Measurements from ENCODE around the gene DNAI2.

Gene DNAI2

DNA sequence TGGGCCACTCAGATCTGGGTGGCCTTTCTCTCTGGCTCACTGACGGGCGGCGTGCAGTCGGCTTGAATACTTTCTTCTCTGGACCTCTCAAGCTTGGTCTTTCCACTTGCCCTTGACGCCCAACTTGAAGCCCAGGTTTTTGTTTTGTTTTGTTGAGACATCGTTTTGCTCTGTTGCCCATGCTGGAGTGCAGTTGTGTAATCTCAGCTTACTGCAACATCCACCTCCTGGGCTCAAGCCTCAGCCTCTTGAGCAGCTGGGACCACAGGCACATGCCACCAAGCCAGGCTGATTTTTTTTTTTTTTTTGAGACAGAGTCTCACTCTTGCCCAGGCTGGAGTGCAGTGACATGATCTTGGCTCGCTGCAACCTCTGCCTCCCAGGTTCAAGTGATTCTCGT is 29.3 kb downstream of the DNAI2 start:
- H3K4me3 ChIP-seq (ENCODE audit: low read depth, low read length): no peak overlapping the region

- H3K4me3 ChIP-seq (ENCODE audit: low read depth, low read length): no peak overlapping the region
Observed at GRCh38 chr17:74304184-74304583, 30.1 kb downstream of the DNAI2 start.

DNA sequence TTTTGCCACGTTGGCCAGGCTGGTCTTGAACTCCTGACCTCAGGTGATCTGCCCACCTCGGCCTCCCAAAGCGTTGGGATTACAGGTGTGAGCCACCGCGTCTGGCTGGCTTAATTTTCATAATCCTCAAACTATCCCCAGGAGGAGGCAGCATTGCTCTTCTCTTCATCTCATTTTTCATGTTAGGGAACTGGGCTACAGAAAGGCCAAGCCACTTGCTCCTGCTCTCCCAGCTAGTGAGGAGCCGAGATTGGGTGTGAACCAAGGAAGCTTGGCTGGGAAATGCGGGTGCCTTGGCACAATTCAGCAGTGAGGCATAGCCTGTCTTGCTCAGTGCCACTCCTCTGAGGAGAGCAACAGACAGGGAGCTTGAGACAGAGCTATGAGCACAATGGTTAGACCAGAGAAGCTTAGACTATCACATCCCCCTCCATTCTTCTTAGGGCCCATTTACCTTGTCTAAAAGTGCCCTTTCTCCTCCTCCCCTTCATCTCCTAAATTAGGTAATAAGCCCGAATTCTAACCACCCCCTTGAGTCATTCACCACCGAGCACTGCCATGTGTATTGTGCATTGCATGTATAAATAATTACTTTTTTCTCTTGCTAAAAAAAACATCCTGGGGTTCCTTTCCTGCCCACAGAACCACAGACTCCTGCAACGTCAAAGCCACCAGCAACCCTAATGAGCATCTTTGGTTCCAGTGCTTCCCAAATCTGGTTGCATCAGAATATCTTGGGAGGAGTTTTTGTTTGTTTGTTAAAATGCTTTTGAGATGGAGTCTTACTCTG is 32.0 kb downstream of the DNAI2 start:
- no peak overlapping the region for H3K4me3 ChIP-seq (ENCODE audit: low read depth, low read length)

DNA sequence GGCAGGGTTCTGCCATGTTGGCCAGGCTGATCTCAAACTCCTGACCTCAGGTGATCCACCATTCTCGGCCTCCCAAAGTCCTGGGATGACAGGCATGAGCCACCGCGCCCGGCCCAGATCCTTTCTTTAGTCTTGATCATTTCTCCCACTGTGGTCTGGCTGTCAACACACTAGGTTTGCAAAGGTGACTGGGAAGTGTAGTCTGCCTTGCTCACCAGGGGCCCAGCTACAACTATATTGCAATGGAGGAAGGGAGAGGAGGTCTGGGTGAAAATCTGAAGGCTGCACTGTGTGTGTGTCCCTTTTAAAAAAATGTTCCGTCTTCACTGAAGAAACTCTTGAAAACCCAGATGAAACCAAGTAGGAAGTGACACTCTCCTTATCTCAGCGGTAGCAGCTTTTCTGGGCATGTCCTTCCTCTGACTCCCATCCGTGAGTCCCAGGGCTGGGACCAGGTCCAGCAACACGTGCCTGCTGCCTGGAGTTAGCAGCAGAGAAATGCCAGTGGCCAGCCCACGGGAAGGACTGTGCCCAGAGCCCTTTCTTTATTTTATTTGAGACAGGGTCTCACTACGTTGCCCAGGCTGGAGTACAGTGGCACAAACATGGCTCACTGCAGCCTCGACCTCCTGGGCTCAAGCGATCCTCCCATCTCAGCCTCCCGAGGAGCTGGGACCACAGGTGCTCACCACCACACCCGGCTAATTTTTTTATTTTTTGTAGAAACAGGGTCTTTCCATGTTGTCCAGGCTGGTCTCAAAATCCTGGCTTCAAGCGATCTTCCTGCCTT is 34.1 kb downstream of the DNAI2 start:
- H3K4me3 ChIP-seq (ENCODE audit: low read depth, low read length): no peak overlapping the region

GRCh38 chr17:74309902-74310301 is 35.9 kb downstream of the DNAI2 start:
- no peak overlapping the region for H3K4me3 ChIP-seq (ENCODE audit: low read depth, low read length)

- H3K4me3 ChIP-seq (ENCODE audit: low read depth, low read length): no peak overlapping the region
Observed at GRCh38 chr17:74314877-74315276, 40.8 kb downstream of the DNAI2 start.

- H3K4me3 ChIP-seq (ENCODE audit: low read depth, low read length): no peak overlapping the region
Observed at GRCh38 chr17:74316220-74316619, 42.2 kb downstream of the DNAI2 start.

DNA sequence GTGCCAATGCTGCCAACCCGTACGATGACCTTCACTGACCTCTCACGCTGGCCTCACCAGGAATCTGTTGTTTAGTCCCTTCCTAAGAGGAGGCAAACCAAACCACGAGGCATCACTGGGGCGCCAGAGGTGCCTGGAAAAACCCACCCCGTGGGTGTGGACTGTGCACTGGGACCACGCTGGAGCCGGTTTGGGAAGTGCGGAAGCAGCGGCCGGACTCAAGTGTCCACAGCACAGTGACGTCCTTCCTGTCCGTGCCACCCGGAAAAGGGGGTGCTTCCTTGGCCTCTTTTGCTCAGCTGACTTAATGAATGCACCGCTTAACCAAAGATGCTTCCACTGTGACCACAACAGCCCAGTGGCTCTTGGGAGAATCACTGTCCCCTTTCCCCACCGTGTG is 43.0 kb downstream of the DNAI2 start:
- H3K4me3 ChIP-seq (ENCODE audit: low read depth, low read length): no peak overlapping the region

- H3K4me3 ChIP-seq (ENCODE audit: low read depth, low read length): no peak overlapping the region
Observed at GRCh38 chr17:74318391-74318790, 44.4 kb downstream of the DNAI2 start.

GRCh38 chr17:74324521-74324920 is 50.5 kb downstream of the DNAI2 start:
- no peak overlapping the region for H3K4me3 ChIP-seq (ENCODE audit: low read depth, low read length)

DNA sequence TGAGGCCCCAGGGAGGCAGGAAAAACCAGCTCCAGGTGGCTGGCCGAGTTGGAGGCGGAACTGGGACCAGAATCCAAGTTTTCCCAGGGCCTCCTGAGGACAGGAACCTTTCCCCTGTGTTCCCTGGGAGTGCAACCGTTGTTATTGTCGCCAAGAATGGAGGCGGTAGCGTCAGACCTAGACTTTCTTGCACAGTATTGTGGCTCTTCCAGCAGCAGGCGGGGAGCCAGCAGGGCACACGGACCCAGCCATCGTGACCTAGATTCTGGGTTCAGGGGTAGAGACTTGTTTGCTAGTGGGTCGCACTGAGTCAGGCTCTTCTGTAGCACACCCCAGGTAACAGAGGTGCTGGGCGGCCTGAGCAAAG is 51.3 kb downstream of the DNAI2 start:
- H3K4me3 ChIP-seq (ENCODE audit: low read depth, low read length): no peak overlapping the region

- H3K4me3 ChIP-seq (ENCODE audit: low read depth, low read length): peak within 1 kb of the TSS; percentile 47
Observed at GRCh38 chr17:74325743-74326379, 51.8 kb downstream of the DNAI2 start, which contains the start of gene KIF19. TSS of gene KIF19 (plus strand) at chr17:74326226. CDS start at chr17:74326350, 124 bp downstream.

DNA sequence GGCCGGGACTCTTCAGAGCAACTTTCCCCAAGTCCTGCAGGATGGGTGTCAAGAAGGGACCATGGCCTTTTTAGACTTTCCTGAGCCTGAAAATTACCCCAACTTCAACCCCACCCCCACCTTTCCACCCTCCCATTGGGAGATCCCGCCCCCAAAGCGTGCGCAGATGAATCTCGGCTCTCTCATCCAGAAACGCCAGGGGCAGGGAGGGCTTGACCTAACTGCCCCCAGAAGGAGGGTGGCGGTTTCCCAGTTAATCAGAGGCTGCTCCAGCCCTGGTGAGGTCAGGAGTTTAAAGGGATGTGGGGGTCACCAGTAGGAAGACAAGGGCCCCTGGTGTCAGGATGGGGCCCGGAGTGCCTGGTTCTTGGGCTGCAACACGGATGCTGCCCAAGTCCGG is 52.5 kb downstream of the DNAI2 start:
- peak overlapping the region; percentile 47 for H3K4me3 ChIP-seq (ENCODE audit: low read depth, low read length)

GRCh38 chr17:74328487-74328886 is 54.5 kb downstream of the DNAI2 start:
- H3K4me3 ChIP-seq (ENCODE audit: low read depth, low read length): no peak overlapping the region

GRCh38 chr17:74329378-74329777 is 55.3 kb downstream of the DNAI2 start:
- no peak overlapping the region for H3K4me3 ChIP-seq (ENCODE audit: low read depth, low read length)

DNA sequence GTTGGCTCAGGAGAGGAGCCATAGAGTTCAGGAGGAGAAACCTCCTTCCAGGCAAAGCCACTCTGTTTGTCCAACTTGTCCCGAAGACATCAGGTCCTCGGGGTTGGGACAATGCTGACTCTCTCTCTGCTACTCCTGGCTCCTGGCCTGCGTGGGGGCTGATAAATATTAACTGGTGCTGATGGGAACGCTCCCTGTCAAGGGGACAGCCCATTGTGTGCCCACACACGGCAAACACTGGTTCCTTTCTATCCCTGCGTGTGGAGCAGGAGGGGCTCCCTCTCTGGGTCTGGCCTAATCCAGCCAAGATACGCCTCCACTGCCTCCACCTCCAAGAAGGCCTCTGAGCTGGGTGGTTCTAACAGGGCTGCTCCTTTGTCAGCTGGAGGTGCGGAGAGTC is 56.4 kb downstream of the DNAI2 start:
- H3K4me3 ChIP-seq (ENCODE audit: low read depth, low read length): no peak overlapping the region

DNA sequence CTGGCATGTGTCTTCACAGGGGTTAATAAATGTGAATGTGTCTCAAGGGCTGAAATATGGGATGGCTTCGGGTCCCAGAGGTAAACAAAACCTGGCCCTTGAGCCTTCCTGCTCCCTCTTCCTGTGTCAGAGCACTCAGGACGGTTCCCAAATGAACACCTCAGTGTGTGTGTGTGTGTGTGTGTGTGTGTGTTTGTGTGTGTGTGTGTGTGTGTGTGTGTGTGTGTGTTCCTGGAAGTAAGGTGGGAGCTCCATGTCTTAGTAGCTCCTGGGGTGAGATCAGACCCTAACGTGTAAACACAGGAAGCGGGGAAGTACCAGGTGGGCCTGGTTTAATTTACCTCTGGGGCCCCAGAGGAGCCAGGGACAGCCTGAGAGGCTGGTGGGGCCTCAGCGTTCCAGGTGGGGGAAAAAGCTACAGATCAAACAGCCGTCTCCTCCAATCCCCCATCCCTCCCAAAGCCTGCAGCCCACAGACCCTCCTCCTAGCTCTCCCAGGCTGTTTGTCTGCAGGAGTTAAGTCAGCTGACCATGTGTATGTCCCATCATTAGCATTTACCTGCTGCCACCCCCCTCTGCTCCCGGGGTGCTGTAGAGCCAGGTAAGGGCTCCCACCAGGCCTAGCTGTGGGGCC is 58.1 kb downstream of the DNAI2 start:
- no peak overlapping the region for H3K4me3 ChIP-seq (ENCODE audit: low read depth, low read length)

GRCh38 chr17:74332763-74333283 is 58.8 kb downstream of the DNAI2 start:
- H3K4me3 ChIP-seq (ENCODE audit: low read depth, low read length): no peak overlapping the region

DNA sequence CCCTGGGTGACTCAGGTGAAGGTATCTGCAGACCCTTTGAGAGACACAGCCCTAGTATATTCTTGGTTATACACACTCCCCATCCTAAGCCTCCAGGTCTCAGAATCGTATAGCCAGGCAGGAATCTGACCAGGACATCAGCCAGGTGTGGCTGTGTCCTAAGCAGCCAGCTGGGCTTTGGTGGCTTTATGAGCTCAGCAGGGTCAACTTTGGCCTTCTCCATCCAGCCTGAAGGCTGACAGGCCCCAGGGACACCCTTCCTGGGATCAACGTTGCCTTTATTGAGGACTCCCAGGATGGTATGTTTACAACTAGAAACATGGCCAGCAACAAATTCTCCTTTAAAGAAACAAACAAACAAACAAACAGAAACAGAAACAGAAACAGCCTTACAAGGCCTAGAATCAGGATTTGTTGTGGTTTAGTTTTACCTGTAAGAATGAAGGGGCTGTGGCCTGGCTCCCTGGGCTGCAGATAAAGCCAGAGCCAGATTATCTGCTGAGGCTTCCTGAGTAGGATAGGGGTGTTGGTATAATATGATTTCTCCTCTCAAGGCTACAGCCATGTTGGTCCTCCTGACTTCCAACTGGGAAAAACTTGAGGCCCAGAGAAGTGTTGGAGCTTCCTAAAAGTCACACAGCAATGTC is 60.5 kb downstream of the DNAI2 start:
- H3K4me3 ChIP-seq (ENCODE audit: low read depth, low read length): no peak overlapping the region

DNA sequence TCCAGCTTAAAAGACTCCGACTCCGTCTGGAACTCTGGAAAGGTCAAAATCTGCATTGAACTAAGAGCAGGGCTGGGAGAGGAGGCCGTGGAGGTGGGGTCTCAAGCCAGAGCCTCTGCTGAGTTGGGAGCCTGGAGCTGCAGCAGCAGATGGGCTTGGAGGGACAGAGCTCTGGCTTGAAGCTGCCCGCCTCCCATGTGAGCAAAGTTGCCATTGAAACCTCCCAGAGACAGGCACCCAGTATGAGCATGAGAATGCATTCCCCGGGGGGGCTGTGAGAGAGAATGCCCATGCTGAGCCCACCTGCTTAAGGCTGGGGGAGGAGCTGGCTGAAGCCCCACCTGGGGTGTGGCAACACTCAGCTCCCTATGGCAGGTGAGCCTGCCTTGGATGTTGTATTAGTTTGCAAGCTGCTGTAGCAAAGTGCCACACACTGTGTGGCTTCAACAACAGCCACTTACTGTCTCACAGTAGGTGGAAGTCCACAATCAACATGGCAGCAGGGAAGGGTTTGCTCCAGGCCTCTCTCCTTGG is 61.6 kb downstream of the DNAI2 start:
- no peak overlapping the region for H3K4me3 ChIP-seq (ENCODE audit: low read depth, low read length)
